GM12801 (cell line): ENCODE measurements around the gene LGALS8.

ENCODE experiments used
- CTCF ChIP-seq: IDR thresholded peaks from one replicate; pipeline ENCODE4 v1.5.1; 2011; ENCODE audit warnings: control low read depth; ENCODE audit not compliant: insufficient read length; ENCODE audit errors: extremely low read depth

LGALS8 gene

DNA sequence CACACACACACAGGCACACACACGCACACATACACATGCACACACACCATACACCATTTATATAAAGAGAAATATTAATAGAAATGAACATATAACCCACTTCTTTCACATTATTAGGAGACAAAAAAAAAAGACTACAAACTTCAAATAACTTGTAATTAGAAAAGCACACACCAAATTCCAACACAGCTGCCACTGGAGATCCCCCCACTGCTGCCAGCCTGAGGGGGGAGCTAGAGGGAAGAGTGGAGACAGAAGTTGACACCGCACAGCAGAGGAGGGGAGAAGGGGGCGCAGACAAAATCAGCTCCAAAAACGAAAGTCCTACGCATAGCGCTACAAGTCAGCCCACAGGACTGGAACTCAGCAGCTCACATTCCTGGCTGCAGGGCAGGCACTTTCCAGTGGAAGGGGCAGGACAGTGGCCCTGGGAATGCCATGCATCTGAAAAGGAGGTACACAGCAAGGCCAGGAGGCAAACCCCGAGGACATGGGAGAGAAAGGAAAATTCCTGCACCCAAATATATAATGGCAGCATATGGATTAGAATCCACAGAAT, 36.5 kb downstream of the LGALS8 start:
- TF ChIP-seq CTCF = no peak

DNA sequence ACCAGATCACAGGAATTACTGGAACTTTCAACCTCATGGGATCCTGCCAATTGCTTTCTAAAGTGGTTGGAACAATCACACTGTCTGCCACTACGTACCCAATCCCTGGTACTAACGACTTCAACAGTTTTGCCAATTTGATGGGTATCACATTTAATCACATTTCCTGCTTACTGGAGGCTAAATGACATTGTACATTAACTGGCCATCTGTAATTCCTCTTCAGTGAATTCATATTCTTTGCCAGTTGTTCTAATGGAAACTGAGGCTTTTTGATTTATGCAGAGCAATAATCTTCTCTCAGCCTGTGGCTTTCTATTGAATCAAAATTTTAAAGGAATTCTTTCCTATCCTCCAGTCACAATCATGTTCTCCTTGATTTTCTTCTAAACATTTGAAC, 38.2 kb downstream of the LGALS8 start:
- TF ChIP-seq CTCF = no peak

GRCh38 chr1:236565530-236565929, 41.7 kb downstream of the LGALS8 start:
- TF ChIP-seq CTCF = no peak

GRCh38 chr1:236568285-236568894, 44.6 kb downstream of the LGALS8 start:
- no peak for TF ChIP-seq CTCF

GRCh38 chr1:236575523-236575922, 51.7 kb downstream of the LGALS8 start:
- TF ChIP-seq CTCF = no peak

DNA sequence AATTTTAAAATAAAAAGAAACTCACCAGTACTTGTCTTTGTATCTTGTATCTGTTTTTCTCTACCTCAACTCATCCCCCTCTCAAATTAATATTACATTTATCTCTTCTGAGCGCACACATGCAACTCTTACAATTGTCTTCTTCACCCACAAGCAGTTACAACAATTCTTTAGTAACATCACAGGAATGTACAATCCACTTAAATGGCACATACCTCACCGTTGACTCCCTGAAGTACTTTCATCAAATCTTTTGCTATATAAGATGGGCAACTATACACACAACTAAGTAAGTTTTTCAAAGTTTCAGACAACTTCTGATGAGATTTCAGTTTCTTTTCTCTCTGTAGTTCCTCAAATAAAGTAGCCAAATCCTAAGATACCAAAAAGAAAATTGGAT, 52.2 kb downstream of the LGALS8 start:
- no peak for TF ChIP-seq CTCF

GRCh38 chr1:236578661-236579060, 54.9 kb downstream of the LGALS8 start:
- TF ChIP-seq CTCF = no peak
